Heart left ventricle (tissue), 13 donors: ENCODE results near the gene SLCO3A1.

Experiments
- CTCF ChIP-seq, 12 donors: fragments of 200-600 bp; sonication (generic) in 4 of 12; IDR thresholded peaks; one replicate each; pipeline versions ENCODE4 v1.5.0 to v1.8.0; 2018 to 2022; ENCODE audit warnings: antibody characterized with exemption in 12 of 12, mild to moderate bottlenecking in 5 of 12
- POLR2A ChIP-seq, 2 donors: fragments of 450-650 bp; IDR thresholded peaks; one replicate each; pipeline ENCODE4 v1.6.1; 2017; ENCODE audit warnings: antibody characterized with exemption in 2 of 2, mild to moderate bottlenecking in 2 of 2, moderate library complexity in 2 of 2
- donor health status: ischemic (EF 13 %, LVEDD 7.1; RV severe dilation, severe dysfunction).
- donor health status: DM: no; HTN: yes; CAD: no.
- donor health status: DM: no; HTN: no; CAD: no.
- donor health status: ischemic (EF 25% LVEDD 6.9; RV normal size, moderate dysfunction).
- donor health status: ischemic (EF 25% LVEDD 5.7; RV mildly dilated, moderate dysfunction).
- donor health status: ischemic (EF 35%, LVEDD 5.7; RV mildly dilated, moderate dysfunction).
- donor health status: nonischemic (EF 11% LVEDD 7.7; RV severe dilation, severe dysfunction).
- donor health status: DM: yes; HTN: yes; CAD: no.
- donor health status: PGD.
- donor health status: ischemic (EF 29% LVEDD 5.4; RV normal size, mild dysfunction).
- donor health status: nonischemic (EF 23%, LVEDD 6.1; RV moderate dilation, normal function).

- TF ChIP-seq POLR2A (IDR thresholded peaks at IDR 0.05) (no peak), CTCF (IDR thresholded peaks at IDR 0.05) (no peak)
These were observed 8.6 kb upstream of the SLCO3A1 start for GRCh38 chr15:91844928-91845327.
